ENCODE data around the gene CGB3. TPM values are rescaled to one million over a fixed set of nuclear protein-coding genes. Genes with fewer than 3 reads are reported as not detected.
"Not testable (repeated sequence)": the region's sequence is repeated elsewhere in the genome, so short reads cannot be mapped to it uniquely, and the experiment has no call there.

The CGB3 gene
- polyA plus RNA-seq, 1 donor (not counting 4 experiments of a cell fraction or from before 2014, with no cell fraction given), result not detected

DNA sequence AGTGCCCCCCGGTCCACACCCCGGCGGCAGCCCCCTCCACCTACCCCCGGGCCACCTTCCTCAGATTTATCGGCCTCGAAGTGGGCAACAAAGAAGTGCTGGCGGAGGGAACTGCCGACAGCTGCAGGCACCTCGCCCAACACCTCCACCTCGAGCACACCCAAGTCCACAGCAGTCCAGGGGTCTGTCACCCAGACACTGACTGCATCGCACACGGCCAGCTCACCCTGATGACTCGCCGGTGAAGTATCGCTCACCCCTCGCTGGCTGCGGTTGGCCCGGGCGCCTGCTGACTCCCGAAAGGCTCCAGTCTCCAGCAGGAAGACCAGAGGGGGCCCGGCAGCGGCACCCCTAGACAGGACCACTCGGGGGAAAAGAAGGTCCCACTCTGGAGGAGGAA is 1.5 kb upstream of the CGB3 start:
- DNase-seq (ENCODE audit: low read depth, low spot score); H3K9ac ChIP-seq (ENCODE audit: control insufficient read depth, extremely low read depth, insufficient read depth, low read length); H3K27ac ChIP-seq (ENCODE audit: control insufficient read depth, insufficient read depth, low read length); H4K20me1 ChIP-seq (ENCODE audit: control insufficient read depth, extremely low read depth, insufficient read depth, low read length); H3K4me2 ChIP-seq (ENCODE audit: control insufficient read depth, extremely low read depth, insufficient read depth, low read depth, low read length); H3K4me3 ChIP-seq (ENCODE audit: control insufficient read depth in 2 of 3, extremely low read depth in 1 of 3, insufficient read depth in 2 of 3, low read depth in 1 of 3, low read length in 3 of 3); FAIRE-seq; H3K9me1 ChIP-seq (ENCODE audit: control insufficient read depth, extremely low read depth, insufficient read depth, low read length); H2AFZ ChIP-seq (ENCODE audit: control insufficient read depth, low read length); H3K9me3 ChIP-seq (ENCODE audit: control insufficient read depth, low read depth, low read length); H3K36me3 ChIP-seq (ENCODE audit: control insufficient read depth in 2 of 2, extremely low read depth in 1 of 2, insufficient read depth in 2 of 2, low read length in 2 of 2); H3K27me3 ChIP-seq (ENCODE audit: control insufficient read depth, extremely low read depth, insufficient read depth, low read length); H3K79me2 ChIP-seq (ENCODE audit: control insufficient read depth, insufficient read depth, low read length); H3K4me1 ChIP-seq (ENCODE audit: control insufficient read depth, extremely low read depth, insufficient read depth, low read length); dilution Hi-C loops (cut with MboI; ENCODE audit: extremely low pct_ligation_motif_present, low sequenced_read_pairs): not testable (repeated sequence)

DNA sequence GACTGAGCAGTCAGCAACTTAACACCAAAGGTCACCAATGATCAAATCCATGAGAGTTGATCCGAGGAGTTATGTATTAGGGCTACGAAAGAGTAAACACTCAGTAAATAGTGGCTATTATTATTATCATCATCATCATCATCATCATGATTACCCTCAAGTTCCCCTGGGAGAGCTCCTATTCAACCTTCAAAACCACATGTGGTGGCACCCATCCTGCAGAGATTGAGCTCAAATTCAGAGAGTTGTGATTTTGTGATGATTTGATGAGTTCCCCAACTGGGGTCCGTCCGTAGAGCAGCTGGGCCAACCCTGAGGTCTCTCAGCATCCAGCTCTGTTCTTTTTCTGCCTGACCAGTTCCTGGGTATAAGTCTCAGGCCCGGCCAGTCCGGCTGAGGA is 955 bp upstream of the CGB3 start:
- dilution Hi-C loops (cut with MboI; ENCODE audit: extremely low pct_ligation_motif_present, low sequenced_read_pairs); H3K79me2 ChIP-seq (ENCODE audit: control insufficient read depth, insufficient read depth, low read length); FAIRE-seq; H2AFZ ChIP-seq (ENCODE audit: control insufficient read depth, low read length); H3K4me2 ChIP-seq (ENCODE audit: control insufficient read depth, extremely low read depth, insufficient read depth, low read depth, low read length); H3K4me3 ChIP-seq (ENCODE audit: control insufficient read depth in 2 of 3, extremely low read depth in 1 of 3, insufficient read depth in 2 of 3, low read depth in 1 of 3, low read length in 3 of 3); H3K36me3 ChIP-seq (ENCODE audit: control insufficient read depth in 2 of 2, extremely low read depth in 1 of 2, insufficient read depth in 2 of 2, low read length in 2 of 2); H3K9me1 ChIP-seq (ENCODE audit: control insufficient read depth, extremely low read depth, insufficient read depth, low read length); H4K20me1 ChIP-seq (ENCODE audit: control insufficient read depth, extremely low read depth, insufficient read depth, low read length); H3K4me1 ChIP-seq (ENCODE audit: control insufficient read depth, extremely low read depth, insufficient read depth, low read length); DNase-seq (ENCODE audit: low read depth, low spot score); H3K27ac ChIP-seq (ENCODE audit: control insufficient read depth, insufficient read depth, low read length); H3K9ac ChIP-seq (ENCODE audit: control insufficient read depth, extremely low read depth, insufficient read depth, low read length); H3K9me3 ChIP-seq (ENCODE audit: control insufficient read depth, low read depth, low read length): not testable (repeated sequence)
- H3K27me3 ChIP-seq (ENCODE audit: control insufficient read depth, extremely low read depth, insufficient read depth, low read length), result peaks cover 10% of the 10 kb centered on the region

DNA sequence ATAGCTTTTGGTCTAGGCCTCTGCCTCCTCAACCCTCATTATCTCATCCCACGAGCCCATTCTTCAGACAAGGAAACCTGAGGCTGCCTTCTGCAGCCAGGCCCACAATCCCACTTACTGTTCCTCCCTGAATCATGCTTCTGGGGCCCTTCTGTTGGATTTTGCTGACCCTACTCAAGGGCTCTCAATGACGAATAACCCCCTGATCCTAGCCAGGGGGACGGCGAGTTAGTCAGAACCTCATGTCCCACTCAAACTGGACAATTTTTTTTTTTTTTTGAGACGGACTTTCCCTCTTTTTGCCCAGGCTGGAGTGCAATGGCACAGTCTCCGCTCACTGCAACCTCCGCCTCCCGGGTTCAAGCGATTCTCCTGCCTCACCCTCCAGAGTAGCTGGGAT is 2.0 kb downstream of the CGB3 start:
- Histone ChIP-seq H3K9ac (ENCODE audit: control insufficient read depth, extremely low read depth, insufficient read depth, low read length) (no peak overlapping the region), H2AFZ (ENCODE audit: control insufficient read depth, low read length) (no peak overlapping the region), H3K9me3 (ENCODE audit: control insufficient read depth, low read depth, low read length) (no peaks in the 10 kb centered on the region), H3K4me1 (ENCODE audit: control insufficient read depth, extremely low read depth, insufficient read depth, low read length) (peaks cover 18% of the 10 kb centered on the region), H3K4me2 (ENCODE audit: control insufficient read depth, extremely low read depth, insufficient read depth, low read depth, low read length) (no peak overlapping the region), H4K20me1 (ENCODE audit: control insufficient read depth, extremely low read depth, insufficient read depth, low read length) (no peaks in the 10 kb centered on the region), H3K79me2 (ENCODE audit: control insufficient read depth, insufficient read depth, low read length) (no peaks in the 10 kb centered on the region), H3K27ac (ENCODE audit: control insufficient read depth, insufficient read depth, low read length) (no peak overlapping the region), H3K27me3 (ENCODE audit: control insufficient read depth, extremely low read depth, insufficient read depth, low read length) (peaks cover 11% of the 10 kb centered on the region), H3K9me1 (ENCODE audit: control insufficient read depth, extremely low read depth, insufficient read depth, low read length) (no peaks in the 10 kb centered on the region), H3K36me3 (ENCODE audit: control insufficient read depth in 2 of 2, extremely low read depth in 1 of 2, insufficient read depth in 2 of 2, low read length in 2 of 2) (no peaks in the 10 kb centered on the region), H3K4me3 (ENCODE audit: control insufficient read depth in 2 of 3, extremely low read depth in 1 of 3, insufficient read depth in 2 of 3, low read depth in 1 of 3, low read length in 3 of 3) (no peak overlapping the region)
- DNase-seq (ENCODE audit: low read depth, low spot score) (no peak), FAIRE-seq (no peak)
- TF ChIP-seq EZH2 (IDR thresholded peaks at IDR 0.05; ENCODE audit: low read length), result no peak
- TF ChIP-seq, protein P1, sequence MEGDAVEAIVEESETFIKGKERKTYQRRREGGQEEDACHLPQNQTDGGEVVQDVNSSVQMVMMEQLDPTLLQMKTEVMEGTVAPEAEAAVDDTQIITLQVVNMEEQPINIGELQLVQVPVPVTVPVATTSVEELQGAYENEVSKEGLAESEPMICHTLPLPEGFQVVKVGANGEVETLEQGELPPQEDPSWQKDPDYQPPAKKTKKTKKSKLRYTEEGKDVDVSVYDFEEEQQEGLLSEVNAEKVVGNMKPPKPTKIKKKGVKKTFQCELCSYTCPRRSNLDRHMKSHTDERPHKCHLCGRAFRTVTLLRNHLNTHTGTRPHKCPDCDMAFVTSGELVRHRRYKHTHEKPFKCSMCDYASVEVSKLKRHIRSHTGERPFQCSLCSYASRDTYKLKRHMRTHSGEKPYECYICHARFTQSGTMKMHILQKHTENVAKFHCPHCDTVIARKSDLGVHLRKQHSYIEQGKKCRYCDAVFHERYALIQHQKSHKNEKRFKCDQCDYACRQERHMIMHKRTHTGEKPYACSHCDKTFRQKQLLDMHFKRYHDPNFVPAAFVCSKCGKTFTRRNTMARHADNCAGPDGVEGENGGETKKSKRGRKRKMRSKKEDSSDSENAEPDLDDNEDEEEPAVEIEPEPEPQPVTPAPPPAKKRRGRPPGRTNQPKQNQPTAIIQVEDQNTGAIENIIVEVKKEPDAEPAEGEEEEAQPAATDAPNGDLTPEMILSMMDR (optimal IDR thresholded peaks at IDR 0.05 in 1 of 3, IDR thresholded peaks at IDR 0.05 in 1 of 3, conservative IDR thresholded peaks at IDR 0.05 in 1 of 3; ENCODE audit: extremely low read depth in 1 of 3, insufficient read depth in 2 of 3, low read length in 3 of 3), result no peak
- dilution Hi-C loops (cut with MboI; ENCODE audit: extremely low pct_ligation_motif_present, low sequenced_read_pairs), result no loop called here

All from keratinocyte (primary cell).